Measurements from ENCODE around the gene GID4. TPM values are rescaled to one million over a fixed set of nuclear protein-coding genes. Genes with fewer than 3 reads are reported as not detected.
A peak's percentile ranks its signal among the peaks of the same experiment; 100 is the strongest.

GID4 gene
- total RNA-seq, 4 donors from 2014 or later, result 9.8 to 20.2 (median 10.5) TPM

DNA sequence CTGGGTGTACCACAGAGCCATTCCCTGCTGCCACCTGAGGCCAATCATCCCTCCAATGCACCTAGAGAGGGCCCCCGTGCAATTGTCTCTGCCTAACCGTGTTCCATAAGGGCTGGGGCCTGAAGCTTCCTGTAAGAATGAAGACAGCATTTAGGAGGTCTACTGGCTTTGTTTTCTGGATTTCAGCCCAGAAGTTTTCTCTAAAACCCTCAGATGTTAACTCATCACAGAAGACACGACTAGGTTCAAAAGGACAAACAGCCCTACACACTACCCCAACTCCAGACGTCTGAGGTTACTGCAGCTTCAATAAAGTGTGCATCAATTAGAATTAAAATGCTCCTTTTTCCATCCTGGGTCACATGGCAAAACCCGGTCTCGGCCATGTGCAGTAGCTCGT is 37.7 kb downstream of the GID4 start:
- no peak for ATAC-seq (ENCODE audit: low FRiP score)
- TF ChIP-seq, protein P1, sequence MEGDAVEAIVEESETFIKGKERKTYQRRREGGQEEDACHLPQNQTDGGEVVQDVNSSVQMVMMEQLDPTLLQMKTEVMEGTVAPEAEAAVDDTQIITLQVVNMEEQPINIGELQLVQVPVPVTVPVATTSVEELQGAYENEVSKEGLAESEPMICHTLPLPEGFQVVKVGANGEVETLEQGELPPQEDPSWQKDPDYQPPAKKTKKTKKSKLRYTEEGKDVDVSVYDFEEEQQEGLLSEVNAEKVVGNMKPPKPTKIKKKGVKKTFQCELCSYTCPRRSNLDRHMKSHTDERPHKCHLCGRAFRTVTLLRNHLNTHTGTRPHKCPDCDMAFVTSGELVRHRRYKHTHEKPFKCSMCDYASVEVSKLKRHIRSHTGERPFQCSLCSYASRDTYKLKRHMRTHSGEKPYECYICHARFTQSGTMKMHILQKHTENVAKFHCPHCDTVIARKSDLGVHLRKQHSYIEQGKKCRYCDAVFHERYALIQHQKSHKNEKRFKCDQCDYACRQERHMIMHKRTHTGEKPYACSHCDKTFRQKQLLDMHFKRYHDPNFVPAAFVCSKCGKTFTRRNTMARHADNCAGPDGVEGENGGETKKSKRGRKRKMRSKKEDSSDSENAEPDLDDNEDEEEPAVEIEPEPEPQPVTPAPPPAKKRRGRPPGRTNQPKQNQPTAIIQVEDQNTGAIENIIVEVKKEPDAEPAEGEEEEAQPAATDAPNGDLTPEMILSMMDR (IDR thresholded peaks at IDR 0.05), result no peak
- DNase-seq (ENCODE audit: low spot score), result no peak

DNA sequence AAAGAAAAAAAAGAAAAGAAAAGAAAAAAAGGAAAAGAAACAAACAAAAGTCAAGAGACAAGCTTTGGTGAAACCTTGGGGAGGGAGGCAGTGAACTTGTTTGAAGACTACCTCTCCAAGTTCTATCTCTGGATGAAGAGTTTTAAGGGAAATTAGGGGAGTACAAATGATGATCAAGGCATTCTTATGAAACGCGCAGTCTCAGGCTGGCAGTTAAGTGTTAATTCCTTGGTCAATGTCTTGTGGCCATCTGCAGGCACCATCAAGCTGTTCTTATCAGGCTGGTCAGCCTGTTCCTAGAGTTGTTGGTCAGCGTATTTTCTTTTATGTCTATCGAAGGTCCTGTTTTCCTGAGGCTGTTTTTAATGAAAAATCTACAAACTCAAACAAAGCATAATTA is 40.3 kb downstream of the GID4 start:
- TF ChIP-seq, protein P1 (IDR thresholded peaks at IDR 0.05), result no peak
- ATAC-seq (ENCODE audit: low FRiP score) (no peak), DNase-seq (ENCODE audit: low spot score) (no peak)

DNA sequence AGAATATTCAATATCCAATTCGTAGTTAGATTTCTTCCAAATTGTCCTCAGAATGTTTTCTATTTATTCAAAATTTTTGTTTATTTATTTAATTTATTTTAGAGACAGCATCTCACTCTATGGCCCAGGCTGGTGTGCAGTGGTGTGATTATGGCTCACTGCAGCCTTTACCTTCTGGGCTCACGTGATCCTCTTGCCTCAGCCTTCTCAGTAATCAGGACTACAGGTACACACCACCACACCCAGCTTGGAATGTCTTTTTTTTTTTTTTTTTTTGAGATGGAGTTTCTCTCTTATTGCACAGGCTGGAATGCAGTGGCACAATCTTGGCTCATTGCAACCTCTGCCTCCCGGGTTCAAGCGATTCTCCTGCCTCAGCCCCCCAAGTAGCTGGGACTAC is 45.0 kb downstream of the GID4 start:
- no peak for ATAC-seq (ENCODE audit: low FRiP score)
- TF ChIP-seq, protein P1 (IDR thresholded peaks at IDR 0.05), result no peak
- DNase-seq (ENCODE audit: low spot score), result no peak

DNA sequence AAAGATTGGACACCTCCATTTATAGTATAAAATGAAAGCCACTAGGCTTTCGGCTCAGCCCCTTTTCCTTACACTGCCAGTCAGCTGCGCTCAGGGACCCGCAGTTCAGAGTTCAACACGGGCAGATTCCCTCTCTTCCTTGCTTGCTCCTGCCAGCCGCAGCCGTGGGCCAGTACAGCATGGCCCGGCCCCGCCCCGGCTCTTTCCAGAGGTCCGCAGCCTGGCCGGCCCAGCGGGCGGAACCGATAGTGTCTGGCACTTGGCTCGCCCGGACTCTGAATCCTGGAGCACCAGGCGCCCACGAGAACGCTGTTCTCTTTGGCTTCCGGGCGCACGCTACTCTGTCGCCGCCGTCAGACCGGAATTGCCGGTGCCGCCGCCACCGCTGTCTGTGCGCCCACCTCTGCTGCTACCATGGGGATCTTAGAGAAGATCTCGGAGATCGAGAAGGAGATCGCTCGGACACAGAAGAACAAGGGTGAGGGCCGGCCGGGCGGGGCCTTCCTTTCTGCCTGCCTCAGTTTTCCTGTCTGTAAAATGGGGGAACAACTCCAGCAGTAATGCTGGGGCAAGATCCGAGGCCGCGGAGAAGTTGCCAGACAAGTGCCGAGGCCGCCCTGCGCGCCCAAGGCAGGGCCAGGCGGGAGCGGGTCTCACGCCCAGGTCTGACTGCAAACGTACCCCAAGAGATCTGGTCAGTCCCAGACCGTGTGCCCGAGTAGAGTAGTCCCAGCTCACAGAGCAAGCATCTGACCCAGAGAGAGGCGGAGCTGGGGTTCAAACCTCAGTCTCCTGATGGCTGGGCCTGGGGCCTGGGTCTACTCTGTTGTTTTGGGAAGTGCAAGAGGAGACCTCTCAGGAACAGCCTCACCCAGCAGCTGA is 48.6 kb downstream of the GID4 start, which contains the start of gene DRG2:
TSS of gene DRG2 (plus strand) at position 339 of the 882 bp plus-strand sequence. CDS start at position 415, 76 bp downstream.
- peak; percentile 68 for DNase-seq (ENCODE audit: low spot score)
- TF ChIP-seq, protein P1 (IDR thresholded peaks at IDR 0.05), result no peak
- peak; percentile 99 for ATAC-seq (ENCODE audit: low FRiP score)

DNA sequence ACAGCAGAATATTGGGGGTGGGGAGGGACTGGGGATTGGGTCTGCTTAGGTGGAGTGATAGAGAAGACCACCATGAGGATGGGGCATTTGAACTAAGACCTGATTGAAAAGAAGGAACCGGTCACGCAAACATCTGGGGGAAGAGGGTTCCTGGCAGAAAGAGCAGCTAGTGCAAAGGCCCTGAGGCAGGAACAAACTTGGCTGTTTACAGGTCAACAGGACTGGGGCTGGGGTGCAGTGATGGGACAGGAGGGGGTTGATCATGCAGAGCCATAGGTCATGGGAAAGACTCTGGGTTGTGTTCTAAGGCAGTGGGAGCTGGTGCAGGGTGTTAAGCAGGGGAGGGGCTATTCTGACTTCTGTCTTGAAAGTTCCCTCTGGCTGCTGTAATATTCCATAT is 50.4 kb downstream of the GID4 start:
- TF ChIP-seq, protein P1 (IDR thresholded peaks at IDR 0.05), result no peak
- ATAC-seq (ENCODE audit: low FRiP score), result no peak

DNA sequence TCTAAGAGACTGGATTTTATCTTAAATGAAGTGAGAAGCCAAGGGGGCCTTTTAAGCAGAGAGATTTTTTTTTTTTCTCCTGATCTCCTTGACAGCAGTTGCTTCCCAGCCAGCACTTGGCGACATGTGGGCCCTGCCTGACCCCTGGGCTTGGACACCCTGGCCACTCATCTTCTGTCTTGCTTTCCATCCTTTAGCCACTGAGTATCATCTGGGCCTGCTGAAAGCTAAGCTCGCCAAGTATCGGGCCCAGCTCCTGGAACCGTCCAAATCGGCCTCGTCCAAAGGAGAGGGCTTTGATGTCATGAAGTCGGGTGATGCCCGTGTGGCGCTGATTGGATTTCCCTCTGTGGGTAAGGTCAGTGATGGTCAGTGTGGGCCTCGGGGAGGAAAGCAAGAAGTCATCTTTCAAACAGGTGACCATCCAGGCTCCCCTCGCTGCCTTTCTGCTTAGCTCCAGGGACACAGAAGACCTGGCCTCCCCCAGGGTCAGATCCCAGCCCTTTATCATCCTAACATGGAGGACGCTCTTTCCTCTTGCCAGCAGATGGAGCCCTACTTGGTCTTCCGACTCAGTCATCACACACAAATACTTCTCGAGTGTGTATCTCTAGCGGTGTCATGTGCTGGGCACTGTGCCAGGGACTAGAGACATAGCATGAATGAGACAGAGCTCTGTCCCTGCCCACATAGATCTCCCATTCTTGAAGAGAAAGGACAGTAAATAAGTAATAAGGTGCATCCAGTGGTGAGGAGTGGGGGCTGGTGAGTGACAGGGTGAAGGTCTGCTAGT is 54.6 kb downstream of the GID4 start:
- no peak for ATAC-seq (ENCODE audit: low FRiP score)
- no peak for DNase-seq (ENCODE audit: low spot score)
- TF ChIP-seq, protein P1 (IDR thresholded peaks at IDR 0.05), result no peak

More for the DNA sequence above, 50.4 kb downstream of the GID4 start:
- no peak for DNase-seq (ENCODE audit: low spot score)

Data from omental fat pad (tissue), 4 donors.